H1 (cell line): Measurements from ENCODE around the gene TPBGL. TPM values are rescaled to one million over a fixed set of nuclear protein-coding genes. Genes with fewer than 3 reads are reported as not detected.

Source experiments
- CTCF ChIA-PET: fragments of 300-600 bp; sonication (Branson Sonifier 250); formaldehyde crosslinking; loops from one replicate; lab custom pipeline; 2021; ENCODE audit not compliant: partially characterized antibody; lab: Charles Lee
- POLR2A ChIA-PET: fragments of 300-600 bp; sonication (Branson Sonifier 250); formaldehyde crosslinking; loops from one replicate; lab custom pipeline; 2021; ENCODE audit warnings: inconsistent platforms; ENCODE audit not compliant: partially characterized antibody; lab: Charles Lee
- DNase-seq, 2 experiments: peaks; one replicate each; pipeline versions ENCODE4 v3.0.0 to v3.0.0-alpha.2; 2010 to 2022; ENCODE audit warnings: low spot score in 2 of 2, low read depth in 1 of 2, mixed read lengths in 1 of 2
- FAIRE-seq: peaks from 2 replicates; lab custom pipeline; 2011; peaks lifted over from hg19 to GRCh38; lab: Jason Lieb, UNC
- H2AFZ ChIP-seq: 2 replicates; pipeline ENCODE4 v1.8.1; 2012; ENCODE audit warnings: low read length, inconsistent platforms
- H2AK5ac ChIP-seq: 2 replicates; pipeline ENCODE4 v1.6.1; 2013; ENCODE audit warnings: low read depth, low read length
- H2BK120ac ChIP-seq: replicated peaks from 2 replicates; pipeline ENCODE3; 2013; ENCODE audit warnings: low read depth, low read length, inconsistent platforms
- H2BK12ac ChIP-seq: 2 replicates; pipeline ENCODE4 v1.6.1; 2013; ENCODE audit warnings: low read depth, low read length
- H2BK15ac ChIP-seq: 2 replicates; pipeline ENCODE4 v1.6.1; 2013; ENCODE audit warnings: low read length
- H2BK20ac ChIP-seq: 2 replicates; pipeline ENCODE4 v1.6.1; 2013; ENCODE audit warnings: low read length
- H2BK5ac ChIP-seq: 2 replicates; pipeline ENCODE4 v1.6.1; 2013; ENCODE audit warnings: low read depth, low read length
- H3K14ac ChIP-seq: 2 replicates; pipeline ENCODE4 v1.6.1; 2013; ENCODE audit warnings: inconsistent platforms; ENCODE audit not compliant: insufficient read length
- H3K18ac ChIP-seq: 2 replicates; pipeline ENCODE4 v1.6.1; 2013; ENCODE audit warnings: low read length; ENCODE audit errors: extremely low read depth
- H3K23ac ChIP-seq: 2 replicates; pipeline ENCODE4 v1.6.1; 2013; ENCODE audit warnings: inconsistent platforms; ENCODE audit not compliant: insufficient read length
- H3K23me2 ChIP-seq: 2 replicates; pipeline ENCODE4 v1.6.1; 2013; ENCODE audit warnings: low read depth, low read length
- H3K27ac ChIP-seq: 2 replicates; pipeline ENCODE4 v1.6.1; 2011; ENCODE audit warnings: low read depth, low read length, inconsistent platforms
- H3K27me3 ChIP-seq, 4 experiments: replicated peaks in 1 of 4; 1 replicate in 1 of 4; 2 replicates in 3 of 4; pipeline versions ENCODE4 v1.6.1 to v1.8.1; 2011 to 2013; ENCODE audit warnings: low read length in 3 of 4, mild to moderate bottlenecking in 3 of 4, inconsistent platforms in 2 of 4, mixed read lengths in 2 of 4, moderate library complexity in 1 of 4; ENCODE audit not compliant: control insufficient read depth in 3 of 4, insufficient read depth in 3 of 4; ENCODE audit errors: extremely low read depth in 1 of 4
- H3K36me3 ChIP-seq, 4 experiments: 2 replicates each; pipeline versions ENCODE4 v1.6.1 to v1.8.1; 2011 to 2013; ENCODE audit warnings: mild to moderate bottlenecking in 4 of 4, low read length in 3 of 4, moderate library complexity in 2 of 4, control low read depth in 1 of 4, inconsistent platforms in 1 of 4; ENCODE audit not compliant: insufficient read depth in 4 of 4, control insufficient read depth in 2 of 4
- H3K4ac ChIP-seq: replicated peaks from 2 replicates; pipeline ENCODE3; 2013; ENCODE audit warnings: low read length, low read depth, mixed read lengths, inconsistent platforms; ENCODE audit not compliant: insufficient read length
- H3K4me1 ChIP-seq, 4 experiments: replicated peaks in 1 of 4; 1 replicate in 1 of 4; 2 replicates in 3 of 4; pipeline versions ENCODE4 v1.6.1 to v1.8.1; 2011 to 2013; ENCODE audit warnings: low read length in 3 of 4, inconsistent platforms in 2 of 4, mixed read lengths in 1 of 4; ENCODE audit not compliant: insufficient read depth in 4 of 4, control insufficient read depth in 3 of 4
- H3K4me2 ChIP-seq, 2 experiments: 2 replicates each; pipeline versions ENCODE4 v1.6.1 to v1.8.1; 2011 to 2013; ENCODE audit warnings: low read depth in 2 of 2, low read length in 2 of 2, control low read depth in 1 of 2, inconsistent platforms in 1 of 2, mild to moderate bottlenecking in 1 of 2; ENCODE audit not compliant: insufficient read depth in 1 of 2
- H3K4me3 ChIP-seq, 4 experiments: fragments of 200-600, 300-600 bp in 1 of 4; sonication (generic), shearing (Covaris generic), sonication (Bioruptor Twin) in 1 of 4; 2 replicates each; pipeline versions ENCODE4 v1.5.1 to v1.8.1; 2011 to 2016; ENCODE audit warnings: low read length in 4 of 4, low read depth in 3 of 4, control low read depth in 2 of 4, inconsistent platforms in 2 of 4, mild to moderate bottlenecking in 2 of 4, mixed read lengths in 1 of 4, moderate library complexity in 1 of 4; ENCODE audit not compliant: insufficient read depth in 2 of 4; ENCODE audit errors: extremely low read depth in 1 of 4
- H3K56ac ChIP-seq: replicated peaks from 2 replicates; pipeline ENCODE3; 2013; ENCODE audit warnings: low read depth, mild to moderate bottlenecking, mixed read lengths, low read length, inconsistent platforms; ENCODE audit not compliant: insufficient read length
- H3K79me1 ChIP-seq: 2 replicates; pipeline ENCODE4 v1.6.1; 2013; ENCODE audit warnings: low read depth, low read length, control low read depth
- H3K79me2 ChIP-seq, 2 experiments: 2 replicates each; pipeline versions ENCODE4 v1.6.1 to v1.8.1; 2012 to 2013; ENCODE audit warnings: low read length in 2 of 2, mild to moderate bottlenecking in 2 of 2, inconsistent platforms in 1 of 2; ENCODE audit not compliant: insufficient read depth in 2 of 2, control insufficient read depth in 1 of 2
- H3K9ac ChIP-seq, 4 experiments: replicated peaks in 1 of 4; 1 replicate in 1 of 4; 2 replicates in 3 of 4; pipeline versions ENCODE4 v1.6.1 to v1.8.1; 2011 to 2013; ENCODE audit warnings: low read depth in 3 of 4, low read length in 3 of 4, control low read depth in 2 of 4, mild to moderate bottlenecking in 2 of 4, moderate library complexity in 2 of 4, inconsistent platforms in 1 of 4; ENCODE audit errors: extremely low read depth in 1 of 4
- H3K9me3 ChIP-seq, 2 experiments: 2 replicates each; pipeline versions ENCODE4 v1.6.1 to v1.8.1; 2012 to 2013; ENCODE audit warnings: mild to moderate bottlenecking in 2 of 2, moderate library complexity in 2 of 2, control low read depth in 1 of 2, inconsistent platforms in 1 of 2, low read depth in 1 of 2, low read length in 1 of 2, mixed read lengths in 1 of 2; ENCODE audit not compliant: insufficient read depth in 2 of 2
- H4K20me1 ChIP-seq, 2 experiments: replicated peaks in 1 of 2; 2 replicates each; pipeline versions ENCODE3 to v1.8.1; 2011 to 2013; ENCODE audit warnings: inconsistent platforms in 2 of 2, low read length in 2 of 2, mild to moderate bottlenecking in 1 of 2; ENCODE audit not compliant: insufficient read depth in 2 of 2, control insufficient read depth in 1 of 2
- H4K5ac ChIP-seq: 2 replicates; pipeline ENCODE4 v1.6.1; 2013; ENCODE audit warnings: low read length, low read depth, mixed read lengths, inconsistent platforms; ENCODE audit not compliant: insufficient read length
- H4K8ac ChIP-seq: 2 replicates; pipeline ENCODE4 v1.8.0; 2013; ENCODE audit warnings: mild to moderate bottlenecking, moderate library complexity, low read length, inconsistent platforms; ENCODE audit not compliant: insufficient read depth; ENCODE audit errors: extremely low read depth
- H4K91ac ChIP-seq: replicated peaks from 2 replicates; pipeline ENCODE3; 2013; ENCODE audit warnings: low read length, mixed read lengths, inconsistent platforms; ENCODE audit not compliant: insufficient read length
- KDM1A ChIP-seq: fragments of 200-600, 300-600 bp; sonication (generic); IDR thresholded peaks from 2 replicates; pipeline ENCODE4 v1.7.1; 2016; ENCODE audit warnings: mild to moderate bottlenecking, low read length, borderline replicate concordance
- POU5F1 ChIP-seq: IDR thresholded peaks from 2 replicates; pipeline ENCODE4 v1.6.1; 2011; ENCODE audit warnings: low read depth, mild to moderate bottlenecking, low read length, moderate library complexity
- RFX5 ChIP-seq: IDR thresholded peaks from 2 replicates; pipeline ENCODE4 v1.6.1; 2011; ENCODE audit warnings: low read depth, low read length, improper control_type of control experiment, borderline replicate concordance
- SIRT6 ChIP-seq: IDR thresholded peaks from one replicate; pipeline ENCODE4 v1.7.1; 2012; ENCODE audit warnings: low read length, inconsistent platforms
- WGBS, 2 experiments: shearing (Covaris generic) in 1 of 2; methylation state at CpG; one replicate each; pipeline versions ENCODE4 v1.1.6 to v1.1.7; 2013 to 2015; ENCODE audit warnings: low lambda C conversion rate in 2 of 2, mixed read lengths in 2 of 2, inconsistent platforms in 1 of 2, low coverage in 1 of 2, missing lambda C conversion rate in 1 of 2; ENCODE audit not compliant: insufficient replicate concordance in 2 of 2, insufficient coverage in 1 of 2, insufficient read length in 1 of 2; ENCODE audit errors: extremely low coverage in 1 of 2, missing lambda C conversion rate in 1 of 2; 5-methylcytosine and 5-hydroxymethylcytosine counted together
- polyA plus RNA-seq, 7 experiments: library from polyadenylated mRNA; depleted of rRNA in 3 of 7; stranded (reverse) in 5 of 7; unstranded in 2 of 7; fragments of >200 nt in 5 of 7; fragments of 200-250 nt in 2 of 7; gene quantifications; 1 replicate in 5 of 7; 2 replicates in 1 of 7; 4 replicates in 1 of 7; pipeline versions ENCODE4 v1.2.1 to v1.2.3, GENCODE V29; 2011 to 2013; ENCODE audit warnings: missing spikeins in 2 of 7, mixed read lengths in 2 of 7
- total RNA-seq: library from RNA; stranded (reverse); fragmentation: NEBNext Ultra II Directional; extraction: Animal tissue kit (Norgen Biotek cat#: 25700); gene quantifications from 2 replicates; pipeline ENCODE4 v1.2.1, GENCODE V29; 2021
- TF ChIP-seq, protein P1 (sequence below): IDR thresholded peaks from 2 replicates; pipeline ENCODE4 v1.6.1; 2011; ENCODE audit warnings: low read length, improper control_type of control experiment

TPBGL gene
- total and polyA plus RNA-seq, 2 of the 8 experiments (the other 6 are each of a cell fraction or from before 2014, with no cell fraction given) = 0.26 to 0.37 TPM

DNA sequence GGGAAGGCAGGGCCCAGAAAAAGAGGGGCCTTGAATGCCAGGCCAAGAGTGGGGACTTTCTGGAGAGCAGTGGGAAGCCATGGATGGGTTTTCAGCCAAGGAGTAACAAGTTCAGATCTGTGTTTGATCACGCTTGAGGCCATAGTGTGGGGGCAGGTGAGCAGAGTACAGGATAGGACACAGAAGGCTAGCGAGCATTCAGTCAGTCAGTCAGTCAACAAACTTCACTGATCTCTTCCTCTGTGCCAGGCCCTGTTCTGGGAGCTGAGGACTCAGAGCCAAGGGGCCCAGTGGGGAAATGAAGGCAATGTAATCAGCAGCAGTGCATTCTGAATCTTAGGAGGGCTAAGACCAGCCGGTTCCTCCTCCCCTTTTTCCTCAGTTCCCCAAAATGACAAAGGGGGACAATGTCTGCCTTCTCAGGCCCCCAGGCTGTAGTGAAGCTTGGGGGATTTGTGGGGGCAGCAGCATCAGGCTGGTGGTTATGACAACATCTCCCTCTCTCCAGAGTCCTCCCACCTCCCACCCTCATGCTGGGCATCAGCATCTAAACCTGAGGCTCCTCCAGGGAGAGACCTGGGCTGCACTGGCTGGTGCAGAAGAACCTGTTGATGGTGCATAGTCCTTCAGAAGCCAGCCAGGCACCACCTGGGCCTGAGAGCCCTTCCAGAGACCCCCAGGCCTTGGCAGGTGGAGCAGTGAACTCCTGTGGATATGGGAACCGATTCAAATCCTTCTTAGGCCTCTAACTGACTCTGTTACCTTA, 42.9 kb upstream of the TPBGL start:
- Histone ChIP-seq H4K20me1 (no peaks in the 10 kb centered on the region), H3K23ac (no peak overlapping the region), H3K27ac (no peak overlapping the region), H3K23me2 (no peaks in the 10 kb centered on the region), H3K4me3 (no peak overlapping the region), H3K4me2 (no peak overlapping the region), H2BK120ac (no peak overlapping the region), H4K5ac (no peak overlapping the region), H2BK15ac (no peak overlapping the region), H2AK5ac (no peak overlapping the region), H2BK12ac (no peak overlapping the region), H3K56ac (no peak overlapping the region), H3K18ac (no peak overlapping the region), H3K4me1 (peaks cover 0 to 2% (median 0%) of the 10 kb centered on the region in 4 experiments; a peak in 1 of 7 replicates), H3K9me3 (no peaks in the 10 kb centered on the region), H4K8ac (no peak overlapping the region), H4K91ac (no peak overlapping the region), H3K14ac (no peak overlapping the region), H3K36me3 (no peaks in the 10 kb centered on the region), H2BK20ac (no peak overlapping the region), H2AFZ (no peak overlapping the region), H3K79me2 (no peaks in the 10 kb centered on the region), H3K9ac (no peak overlapping the region), H3K4ac (no peak overlapping the region), H2BK5ac (no peak overlapping the region), H3K27me3 (no peaks in the 10 kb centered on the region), H3K79me1 (no peaks in the 10 kb centered on the region)
- 86% methylated on average over 4 of the region's 4 CpGs; no CpG with 5 or more reads in 1 of the 2 experiments for WGBS, 2 experiments
- TF ChIP-seq POU5F1 (no peak), KDM1A (no peak), SIRT6 (no peak), RFX5 (no peak)
- TF ChIP-seq, protein P1, sequence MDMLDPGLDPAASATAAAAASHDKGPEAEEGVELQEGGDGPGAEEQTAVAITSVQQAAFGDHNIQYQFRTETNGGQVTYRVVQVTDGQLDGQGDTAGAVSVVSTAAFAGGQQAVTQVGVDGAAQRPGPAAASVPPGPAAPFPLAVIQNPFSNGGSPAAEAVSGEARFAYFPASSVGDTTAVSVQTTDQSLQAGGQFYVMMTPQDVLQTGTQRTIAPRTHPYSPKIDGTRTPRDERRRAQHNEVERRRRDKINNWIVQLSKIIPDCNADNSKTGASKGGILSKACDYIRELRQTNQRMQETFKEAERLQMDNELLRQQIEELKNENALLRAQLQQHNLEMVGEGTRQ = no peak
- DNase-seq = no peak
- no peak for FAIRE-seq
- ChIA-PET CTCF (interaction anchor here (3.0 to 45.7 kb wide), 3 partner anchors 45 to 51 kb away, joined by 15 to 825 read pairs (median 726); partner anchors contain the start of genes SLCO2B1 and TPBGL), POLR2A (no interaction called here)
